Middle frontal gyrus (tissue), 1 donor: ENCODE measurements around the gene TMEM35A.
"Not testable (repeated sequence)": the region's sequence is repeated elsewhere in the genome, so short reads cannot be mapped to it uniquely, and the experiment has no call there.

ENCODE experiments used
- DNase-seq: peaks from one replicate; pipeline ENCODE4 v3.0.0-alpha.2; 2015; ENCODE audit warnings: low spot score; ENCODE audit errors: extremely low spot score

Gene TMEM35A, protein sequence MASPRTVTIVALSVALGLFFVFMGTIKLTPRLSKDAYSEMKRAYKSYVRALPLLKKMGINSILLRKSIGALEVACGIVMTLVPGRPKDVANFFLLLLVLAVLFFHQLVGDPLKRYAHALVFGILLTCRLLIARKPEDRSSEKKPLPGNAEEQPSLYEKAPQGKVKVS

DNA sequence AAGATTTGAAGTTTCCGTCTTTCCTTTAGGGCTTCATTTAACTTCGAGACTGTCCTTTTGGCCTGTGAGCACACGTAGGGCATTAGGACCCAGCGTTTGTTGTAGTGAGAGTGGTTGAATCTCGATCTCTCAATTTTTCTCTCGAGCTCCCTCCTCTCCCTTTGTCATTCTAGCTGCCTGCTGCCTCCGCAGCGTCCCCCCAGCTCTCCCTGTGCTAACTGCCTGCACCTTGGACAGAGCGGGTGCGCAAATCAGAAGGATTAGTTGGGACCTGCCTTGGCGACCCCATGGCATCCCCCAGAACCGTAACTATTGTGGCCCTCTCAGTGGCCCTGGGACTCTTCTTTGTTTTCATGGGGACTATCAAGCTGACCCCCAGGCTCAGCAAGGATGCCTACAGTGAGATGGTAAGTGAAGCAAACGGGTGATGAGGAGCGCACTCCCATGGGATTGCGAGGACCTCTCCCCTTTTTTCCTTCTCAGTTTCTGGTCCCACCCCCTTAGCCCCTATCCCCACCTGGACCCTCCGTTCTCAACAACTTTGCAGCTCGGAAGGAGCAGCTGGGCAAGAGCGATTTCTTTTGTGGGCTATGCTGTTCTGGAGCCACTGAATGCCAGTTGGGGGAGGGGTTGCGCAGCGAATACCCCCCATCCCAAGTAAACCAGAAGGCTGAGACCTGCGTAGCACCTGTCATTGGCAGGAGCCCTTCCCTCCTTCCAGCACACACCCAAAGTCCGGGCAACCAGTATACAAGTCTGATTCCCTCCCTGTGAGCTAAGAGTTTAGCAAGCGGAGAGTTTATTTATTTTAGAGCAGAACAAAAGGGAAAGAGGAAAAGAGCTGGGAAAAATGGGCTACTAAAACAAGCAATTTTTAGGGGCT is at the start of gene TMEM35A:
Gene TMEM35A (plus strand): TSS at position 164 of the 883 bp plus-strand sequence. CDS start 124 bp downstream, at position 288.
- peak; percentile 43 for DNase-seq

- no peak for DNase-seq
Measured at GRCh38 chrX:101029665-101030064, 49.0 kb upstream of the TMEM35A start.

DNA sequence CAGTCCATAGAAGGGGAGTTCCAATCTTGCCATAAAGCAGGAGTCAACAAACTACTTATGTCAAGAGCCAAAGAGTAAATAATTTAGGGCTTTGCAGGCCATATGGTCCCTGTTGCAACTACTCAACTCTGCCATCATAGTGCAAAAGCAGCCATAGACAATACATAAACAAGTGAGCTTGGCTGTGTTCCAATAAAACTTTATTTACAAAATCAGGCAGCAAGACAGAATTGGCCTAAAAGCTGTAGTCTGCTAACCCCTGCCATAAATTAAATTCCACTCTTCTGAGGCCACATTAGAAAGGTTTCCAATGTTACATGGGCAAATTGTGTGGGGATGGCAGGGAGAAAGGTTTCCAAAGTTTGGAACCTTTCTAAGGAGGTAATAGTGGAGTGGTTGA is 41.4 kb upstream of the TMEM35A start:
- DNase-seq: no peak

- DNase-seq: no peak
Measured at GRCh38 chrX:101040197-101040596, 38.5 kb upstream of the TMEM35A start.

GRCh38 chrX:101051153-101051548 is 27.5 kb upstream of the TMEM35A start:
- no peak for DNase-seq

DNA sequence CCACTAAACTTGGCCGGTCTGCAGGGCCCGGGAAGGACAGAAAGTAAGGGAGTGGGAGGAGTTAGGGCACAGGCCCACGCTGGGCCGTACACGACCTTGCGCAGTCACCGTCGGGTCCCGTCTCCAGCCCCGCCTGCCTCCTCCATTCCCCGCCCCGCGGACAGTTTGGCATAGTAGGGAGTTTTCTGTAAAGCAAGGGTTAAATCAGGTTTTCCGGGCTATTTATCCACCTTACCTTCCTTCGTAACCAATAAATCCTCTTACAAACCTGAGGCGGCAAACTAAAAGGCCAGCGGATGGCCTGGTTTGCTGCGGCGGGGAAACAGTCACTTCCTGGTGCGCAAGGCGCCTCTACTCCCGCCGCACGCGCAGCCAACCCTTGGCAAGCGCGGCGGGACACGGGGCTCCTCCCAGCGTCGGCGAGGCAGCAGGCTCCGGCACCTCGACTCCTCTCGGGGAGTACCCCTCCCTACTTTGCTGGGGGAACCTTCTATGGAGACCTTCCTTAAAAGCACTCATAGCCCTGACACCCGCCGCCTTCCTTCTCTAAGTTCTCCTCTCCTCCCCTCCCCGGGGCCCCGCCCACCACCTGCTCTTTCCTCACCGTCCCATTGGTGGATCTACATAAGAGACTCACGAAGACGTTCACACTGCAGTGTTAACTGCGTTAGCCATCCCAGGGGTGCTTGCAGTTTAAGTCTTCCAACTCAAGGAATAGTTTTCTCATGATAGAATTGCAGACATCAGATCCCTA is 27.0 kb upstream of the TMEM35A start, which contains the start of gene TRMT2B:
Gene TRMT2B (minus strand): TSS at position 563 of the 754 bp plus-strand sequence. CDS start 9,822 bp downstream, outside the sequence.
- DNase-seq: peak; percentile 9

DNA sequence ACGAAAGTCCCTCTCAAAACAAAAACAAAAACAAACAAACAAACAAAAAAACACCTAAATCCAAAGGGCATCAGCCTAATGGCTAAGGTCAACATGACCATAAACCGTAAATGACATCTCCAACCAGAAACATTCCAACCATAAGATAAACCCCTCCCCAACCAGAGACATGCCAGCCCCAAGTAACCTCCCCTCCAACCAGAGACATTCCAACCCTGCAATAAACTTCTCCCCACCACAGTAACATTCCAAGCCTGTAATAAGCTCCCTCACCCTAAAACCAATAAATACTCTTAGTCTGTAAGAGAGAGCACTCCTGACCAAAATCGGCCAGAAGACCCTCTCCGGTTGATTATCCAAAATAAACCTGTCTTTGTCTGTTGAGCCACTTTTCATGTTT is 22.1 kb upstream of the TMEM35A start:
- not testable (repeated sequence) for DNase-seq

DNA sequence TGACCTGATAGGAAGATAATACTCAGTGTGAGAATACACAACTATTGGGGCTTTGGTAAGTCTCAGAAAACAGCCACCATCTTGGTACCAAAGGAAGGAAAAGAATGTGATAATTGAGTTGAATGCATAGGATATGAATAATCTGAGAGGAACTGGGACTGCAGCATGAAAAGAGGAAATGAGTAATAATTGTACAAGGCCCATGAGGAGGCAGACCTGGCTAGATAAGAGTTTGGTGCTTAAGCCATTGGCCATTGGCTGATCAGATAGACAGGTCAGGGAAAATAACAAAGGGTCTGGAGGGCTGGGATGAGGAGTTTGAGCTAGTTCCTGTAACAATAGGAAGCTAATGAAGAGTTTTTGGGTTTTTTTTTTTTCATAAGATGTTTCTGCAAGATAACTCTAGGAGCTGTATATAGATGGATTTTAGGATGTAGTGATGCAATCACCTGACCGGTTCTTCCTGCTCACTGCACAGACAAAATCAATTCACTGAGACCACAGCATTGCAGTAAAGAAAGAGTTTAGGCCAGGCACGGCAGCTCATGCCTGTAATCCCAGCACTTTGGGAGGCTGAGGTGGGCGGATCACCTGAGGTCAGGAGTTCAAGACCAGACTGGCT is 21.5 kb upstream of the TMEM35A start:
- no peak for DNase-seq

- DNase-seq: no peak
Measured at GRCh38 chrX:101062176-101062575, 16.5 kb upstream of the TMEM35A start.

GRCh38 chrX:101071582-101071981 is 7.1 kb upstream of the TMEM35A start:
- DNase-seq: no peak

- no peak for DNase-seq
Measured at GRCh38 chrX:101079736-101080270, 1.1 kb downstream of the TMEM35A start.

DNA sequence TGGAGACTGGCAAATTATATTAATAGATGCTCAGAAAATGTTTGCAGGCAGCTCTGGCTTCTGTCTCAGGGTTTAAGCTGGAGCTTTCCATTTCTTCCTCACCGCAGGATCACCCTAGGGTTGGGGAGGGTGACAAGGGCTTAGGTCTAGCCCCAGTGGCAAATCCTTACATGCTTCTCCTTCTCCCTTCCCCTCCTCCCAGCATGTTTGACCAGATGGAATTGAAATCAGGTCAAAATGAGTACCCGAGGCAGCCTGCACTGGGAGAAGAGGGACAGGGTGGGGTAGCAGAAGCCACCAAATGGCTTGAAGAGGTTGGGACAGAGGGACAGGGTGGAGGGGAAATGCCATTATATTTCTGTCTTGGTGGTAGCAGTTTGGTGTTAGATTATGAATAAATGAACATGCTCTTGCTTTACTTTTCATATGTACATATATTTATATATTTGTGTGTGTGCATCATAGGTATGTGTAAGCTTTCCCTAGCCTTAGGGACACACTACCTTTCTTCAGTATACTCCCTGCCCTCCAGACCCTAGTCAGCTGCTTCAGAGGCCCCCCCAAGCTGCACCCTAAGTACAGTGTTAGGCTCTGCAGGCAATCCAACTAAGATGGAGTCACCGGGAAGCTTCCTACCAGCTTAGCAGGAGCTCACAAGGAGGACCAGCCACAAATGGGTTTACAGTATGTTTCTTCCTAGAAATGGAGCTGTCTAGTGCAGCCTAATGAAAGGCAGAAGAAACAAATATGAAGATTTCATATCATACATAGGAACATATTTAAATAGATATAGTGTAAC is 1.8 kb downstream of the TMEM35A start:
- DNase-seq: no peak

- no peak for DNase-seq
Measured at GRCh38 chrX:101081231-101081630, 2.6 kb downstream of the TMEM35A start.

DNA sequence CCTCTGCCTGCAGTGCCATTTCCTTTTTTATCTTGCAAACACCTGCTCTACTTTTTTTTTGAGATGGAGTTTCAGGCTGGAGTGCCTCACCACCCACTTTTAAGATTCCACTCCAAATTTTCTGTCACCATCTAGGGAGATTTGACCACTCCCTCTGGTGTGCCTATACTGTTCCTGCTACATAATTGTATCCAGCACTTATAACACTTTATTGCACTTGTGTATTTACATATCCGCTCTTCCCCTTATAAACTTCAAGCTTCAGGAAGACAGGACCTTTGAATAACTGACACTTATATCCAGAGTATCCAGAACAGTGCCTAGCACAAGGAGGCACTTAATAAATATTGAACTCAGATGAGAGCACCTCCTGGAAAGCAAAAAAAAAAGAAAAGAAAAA is 13.1 kb downstream of the TMEM35A start:
- DNase-seq: no peak

- peak; percentile 77 for DNase-seq
Measured at GRCh38 chrX:101097546-101098453, 19.1 kb downstream of the TMEM35A start, which contains the start of gene CENPI. TSS of gene CENPI (plus strand) at chrX:101098204. CDS start at chrX:101101071, 2,867 bp downstream.

DNA sequence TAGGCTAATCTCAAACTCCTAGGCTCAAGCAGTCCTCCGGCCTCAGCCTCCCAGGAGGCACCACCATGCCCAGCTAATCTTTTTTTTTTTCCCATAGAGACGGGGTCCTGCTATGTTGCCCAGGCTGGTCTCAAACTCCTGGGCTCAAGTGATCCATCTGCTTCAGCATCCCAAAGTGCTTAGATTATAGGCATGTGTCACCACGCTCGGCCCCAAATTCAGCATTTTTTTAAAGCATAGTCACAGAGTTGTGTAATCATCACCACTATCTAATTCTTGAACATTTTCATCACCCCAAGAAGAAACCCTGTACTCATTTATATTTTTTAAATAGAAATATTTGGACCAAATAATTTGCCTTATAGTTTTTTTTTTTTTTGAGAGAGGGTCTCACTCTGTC is 29.6 kb downstream of the TMEM35A start:
- DNase-seq: no peak

DNA sequence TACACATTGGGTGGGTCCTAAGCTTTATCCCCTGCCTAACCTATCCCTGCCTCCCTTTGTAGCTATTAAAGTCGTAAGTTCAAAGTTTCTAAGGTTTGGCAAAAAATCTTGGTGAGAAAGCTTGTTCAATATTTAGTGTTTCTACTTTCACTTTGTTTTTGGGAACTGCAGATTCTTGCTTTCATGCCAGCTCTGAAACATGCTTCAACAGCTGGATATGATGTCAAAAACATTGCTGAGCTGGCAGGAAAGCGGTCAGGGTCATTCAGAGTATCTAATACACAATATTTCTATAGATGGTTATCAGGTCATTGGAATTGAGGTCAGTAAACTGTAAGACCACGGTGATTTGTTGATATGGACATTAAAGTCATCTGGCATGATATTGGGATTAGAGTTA is 39.0 kb downstream of the TMEM35A start:
- DNase-seq: no peak

DNA sequence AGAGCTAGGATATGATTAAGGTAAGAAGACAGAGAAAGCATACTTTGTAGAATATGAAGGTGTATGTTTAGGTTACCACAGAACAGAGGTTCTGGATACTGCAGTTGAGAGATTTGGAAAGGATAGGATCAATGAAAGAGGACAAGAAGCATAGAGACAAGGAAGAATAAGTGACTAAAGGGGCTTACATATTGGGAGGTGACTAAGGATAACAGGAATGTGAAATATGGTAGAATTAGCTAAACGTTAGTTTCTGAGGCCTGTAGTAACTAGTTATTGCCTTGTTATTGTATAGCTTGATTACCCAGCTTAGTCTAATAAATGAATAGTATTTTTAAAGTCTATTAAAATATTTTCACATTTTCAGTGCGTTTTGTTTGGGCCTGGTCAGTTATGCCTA is 57.6 kb downstream of the TMEM35A start:
- DNase-seq: no peak
